AG10803 (cell line): Measurements from ENCODE around the gene INAVA.

ENCODE experiments used
- DNase-seq: peaks from one replicate; pipeline ENCODE4 v3.0.0; 2010; ENCODE audit warnings: low read depth
- H3K4me3 ChIP-seq: 2 replicates; pipeline ENCODE4 v1.5.1; 2011; ENCODE audit warnings: mild to moderate bottlenecking, low read length, control low read depth
- CTCF ChIP-seq: conservative IDR thresholded peaks from 2 replicates; pipeline ENCODE4 v1.5.1; 2011; ENCODE audit warnings: mild to moderate bottlenecking, low read length, control low read depth, inconsistent platforms

The INAVA gene

GRCh38 chr1:200887772-200888348 is 6.8 kb upstream of the INAVA start:
- no peak overlapping the region for H3K4me3 ChIP-seq
- no peak for DNase-seq
- TF ChIP-seq CTCF: no peak

- H3K4me3 ChIP-seq: no peak overlapping the region
- DNase-seq: no peak
- TF ChIP-seq CTCF: no peak
Measured at GRCh38 chr1:200888349-200888838, 6.3 kb upstream of the INAVA start.

GRCh38 chr1:200889571-200889970 is 5.1 kb upstream of the INAVA start:
- TF ChIP-seq CTCF: no peak
- DNase-seq: no peak
- no peak overlapping the region for H3K4me3 ChIP-seq

GRCh38 chr1:200890027-200890426 is 4.7 kb upstream of the INAVA start:
- DNase-seq: no peak
- TF ChIP-seq CTCF: no peak
- no peak overlapping the region for H3K4me3 ChIP-seq

- TF ChIP-seq CTCF: peak; percentile 36
- DNase-seq: peak; percentile 51
- peak overlapping the region; percentile 52 for H3K4me3 ChIP-seq
Measured at GRCh38 chr1:200890818-200891773, 3.6 kb upstream of the INAVA start.

- H3K4me3 ChIP-seq: no peak overlapping the region; the same call in 1 of the 2 replicates
- no peak for TF ChIP-seq CTCF
- DNase-seq: no peak
Measured at GRCh38 chr1:200891774-200892157, 2.9 kb upstream of the INAVA start.
